HCT116 (cell line): Measurements from ENCODE around the gene TIMM44. TPM values are rescaled to one million over a fixed set of nuclear protein-coding genes. Genes with fewer than 3 reads are reported as not detected.

Experiments used
- ATAC-seq: fragments of 200-7000 bp; cut with Tn5 transposase; 2 replicates; pipeline ENCODE4 v1.9.1; 2020; ENCODE audit warnings: mild to moderate bottlenecking, moderate library complexity
- BruUV-seq: library from RNA; stranded (reverse); fragments of 400-500 nt; replicated peaks from 2 replicates; lab custom pipeline; 2021; lab: Mats Ljungman, UMichigan
- CTCF ChIA-PET: fragments of 300-600 bp; sonication (Branson Sonifier 250); formaldehyde crosslinking; loops from one replicate; lab custom pipeline; 2021; ENCODE audit warnings: antibody characterized with exemption; lab: Charles Lee
- POLR2A ChIA-PET: fragments of 300-600, 350-600 bp; sonication (Branson Sonifier 250); formaldehyde crosslinking; loops from one replicate; lab custom pipeline; 2021; ENCODE audit warnings: antibody characterized with exemption; lab: Charles Lee
- RAD21 ChIA-PET, 2 experiments: fragments of 300-600 bp; sonication (Branson Sonifier 250); formaldehyde crosslinking; loops; one replicate each; lab custom pipeline; 2023; ENCODE audit warnings: low total read pairs in 2 of 2; ENCODE audit not compliant: uncharacterized antibody in 2 of 2, unreplicated experiment in 2 of 2, low non-redundant PET in 1 of 2; lab: Charles Lee
- DNase-seq: peaks from one replicate; pipeline ENCODE4 v3.0.0-alpha.2; 2010; ENCODE audit warnings: low read depth, low spot score
- H2AFZ ChIP-seq: fragments of 200-600 bp; shearing (Covaris generic), sonication (generic); 2 replicates; pipeline ENCODE4 v1.6.1; 2017; ENCODE audit warnings: low read depth, mixed run types, mixed read lengths, antibody characterized with exemption, low read length; ENCODE audit not compliant: poor library complexity, severe bottlenecking
- H3K27ac ChIP-seq: 2 replicates; pipeline ENCODE4 v1.5.1; 2012; ENCODE audit warnings: low read depth, low read length
- H3K27me3 ChIP-seq: fragments of 200-600 bp; sonication (generic); 2 replicates; pipeline ENCODE4 v1.6.1; 2016; ENCODE audit warnings: mixed run types, low read length, mixed read lengths; ENCODE audit not compliant: insufficient read depth
- H3K36me3 ChIP-seq, 2 experiments: fragments of 200-500 bp in 1 of 2; fragments of 200-600 bp in 1 of 2; sonication (Bioruptor generic) in 1 of 2; sonication (generic) in 1 of 2; 2 replicates each; pipeline versions ENCODE4 v1.5.1 to v1.6.1; 2014 to 2016; ENCODE audit warnings: low read length in 2 of 2, inconsistent platforms in 1 of 2, mixed read lengths in 1 of 2, mixed run types in 1 of 2; ENCODE audit not compliant: insufficient read depth in 2 of 2, control insufficient read depth in 1 of 2
- H3K4me1 ChIP-seq, 2 experiments: fragments of 200-600 bp in 1 of 2; sonication (generic) in 1 of 2; 2 replicates each; pipeline versions ENCODE4 v1.5.1 to v1.6.1; 2012 to 2017; ENCODE audit warnings: low read length in 2 of 2, inconsistent platforms in 1 of 2, mild to moderate bottlenecking in 1 of 2, mixed read lengths in 1 of 2, mixed run types in 1 of 2, moderate library complexity in 1 of 2; ENCODE audit not compliant: insufficient read depth in 2 of 2, control insufficient read depth in 1 of 2
- H3K4me2 ChIP-seq: fragments of 200-600 bp; sonication (generic); 2 replicates; pipeline ENCODE4 v1.6.1; 2017; ENCODE audit warnings: mixed run types, low read length, mixed read lengths
- H3K4me3 ChIP-seq, 2 experiments: fragments of 200-600 bp in 1 of 2; sonication (generic) in 1 of 2; replicated peaks in 1 of 2; 2 replicates each; pipeline ENCODE4 v1.5.1; 2011 to 2016; ENCODE audit warnings: low read length in 2 of 2, control low read depth in 1 of 2, low read depth in 1 of 2, mild to moderate bottlenecking in 1 of 2, mixed read lengths in 1 of 2, mixed run types in 1 of 2
- H3K79me2 ChIP-seq: fragments of 200-600 bp; sonication (generic); 2 replicates; pipeline ENCODE4 v1.6.1; 2017; ENCODE audit warnings: mild to moderate bottlenecking, mixed run types, low read length, moderate library complexity, mixed read lengths; ENCODE audit not compliant: insufficient read depth
- H3K9ac ChIP-seq: fragments of 200-600 bp; sonication (generic); 2 replicates; pipeline ENCODE4 v1.6.1; 2016; ENCODE audit warnings: low read length, mixed read lengths
- H3K9me2 ChIP-seq: fragments of 200-600 bp; sonication (generic), shearing (Covaris generic); 2 replicates; pipeline ENCODE4 v1.6.1; 2017; ENCODE audit warnings: mixed run types, mild to moderate bottlenecking, moderate library complexity; ENCODE audit not compliant: insufficient read depth
- H3K9me3 ChIP-seq, 2 experiments: fragments of 200-500 bp in 1 of 2; fragments of 200-600 bp in 1 of 2; sonication (Bioruptor generic) in 1 of 2; sonication (generic) in 1 of 2; 2 replicates each; pipeline ENCODE4 v1.6.1; 2014 to 2017; ENCODE audit warnings: low read length in 2 of 2, mixed read lengths in 2 of 2, inconsistent platforms in 1 of 2, low read depth in 1 of 2, mild to moderate bottlenecking in 1 of 2, mixed run types in 1 of 2, moderate library complexity in 1 of 2; ENCODE audit not compliant: control insufficient read depth in 1 of 2, insufficient read depth in 1 of 2
- H4K20me1 ChIP-seq: fragments of 200-600 bp; sonication (generic), shearing (Covaris generic); 2 replicates; pipeline ENCODE4 v1.6.1; 2017; ENCODE audit warnings: mixed run types, mild to moderate bottlenecking, moderate library complexity; ENCODE audit not compliant: insufficient read depth
- ATF3 ChIP-seq: IDR thresholded peaks from 2 replicates; pipeline ENCODE4 v1.6.1; 2012
- CBX3 ChIP-seq: IDR thresholded peaks from 2 replicates; pipeline ENCODE4 v1.6.1; 2012; ENCODE audit warnings: low read depth
- CEBPB ChIP-seq: IDR thresholded peaks from 2 replicates; pipeline ENCODE4 v1.6.1; 2012; ENCODE audit warnings: low read depth
- CTCF ChIP-seq, 3 experiments: fragments of 200-600 bp in 1 of 3; sonication (generic) in 1 of 3; IDR thresholded peaks in 2 of 3; conservative IDR thresholded peaks in 1 of 3; 2 replicates each; pipeline ENCODE4 v1.5.1; 2012 to 2017; ENCODE audit warnings: low read depth in 2 of 3, low read length in 2 of 3, antibody characterized with exemption in 1 of 3, borderline replicate concordance in 1 of 3, control low read depth in 1 of 3, mild to moderate bottlenecking in 1 of 3, mixed read lengths in 1 of 3, mixed run types in 1 of 3, moderate library complexity in 1 of 3; ENCODE audit not compliant: insufficient read depth in 1 of 3
- ELF1 ChIP-seq: IDR thresholded peaks from 2 replicates; pipeline ENCODE4 v1.6.1; 2012; ENCODE audit warnings: low read depth, borderline replicate concordance
- EZH2phosphoT487 ChIP-seq: fragments of 200-600 bp; IDR thresholded peaks from 2 replicates; pipeline ENCODE4 v1.6.1; 2018; ENCODE audit warnings: antibody characterized with exemption, borderline replicate concordance
- FOSL1 ChIP-seq: IDR thresholded peaks from 2 replicates; pipeline ENCODE4 v1.6.1; 2012; ENCODE audit warnings: low read depth
- JUND ChIP-seq: IDR thresholded peaks from 2 replicates; pipeline ENCODE4 v1.6.1; 2012
- MAX ChIP-seq: IDR thresholded peaks from 2 replicates; pipeline ENCODE4 v1.6.1; 2012
- POLR2A ChIP-seq: IDR thresholded peaks from 2 replicates; pipeline ENCODE4 v1.7.0; 2011; ENCODE audit warnings: borderline replicate concordance; ENCODE audit not compliant: insufficient read depth, insufficient read length; ENCODE audit errors: extremely low read depth
- POLR2AphosphoS5 ChIP-seq: IDR thresholded peaks from 2 replicates; pipeline ENCODE4 v1.6.1; 2011; ENCODE audit warnings: mild to moderate bottlenecking, low read depth, low read length, moderate library complexity
- REST ChIP-seq: IDR thresholded peaks from 2 replicates; pipeline ENCODE4 v1.6.1; 2012; ENCODE audit warnings: low read depth
- SIN3A ChIP-seq: IDR thresholded peaks from 2 replicates; pipeline ENCODE4 v1.6.1; 2012; ENCODE audit warnings: low read depth
- SP1 ChIP-seq: IDR thresholded peaks from 2 replicates; pipeline ENCODE4 v1.6.1; 2012; ENCODE audit warnings: low read depth
- SRF ChIP-seq: IDR thresholded peaks from 2 replicates; pipeline ENCODE4 v1.6.1; 2012; ENCODE audit warnings: low read depth
- YY1 ChIP-seq: IDR thresholded peaks from 2 replicates; pipeline ENCODE4 v1.6.1; 2011; ENCODE audit warnings: low read length, low read depth, moderate library complexity, mild to moderate bottlenecking; ENCODE audit not compliant: insufficient replicate concordance; ENCODE audit errors: extremely low read depth
- ZFX ChIP-seq: fragments of 450-650 bp; IDR thresholded peaks from 2 replicates; pipeline ENCODE4 v1.6.1; 2017
- ZNF274 ChIP-seq: fragments of 200-500 bp; sonication (Bioruptor generic); IDR thresholded peaks from 2 replicates; pipeline ENCODE4 v1.6.1; 2014; ENCODE audit warnings: mild to moderate bottlenecking, low read depth, low read length, inconsistent platforms
- intact Hi-C: fragments of 100-400 bp; cut with micrococcal nuclease; formaldehyde crosslinking; loops from 2 replicates; pipeline ENCODE4 v1.10.0; 2022
- total RNA-seq: library from RNA; stranded (reverse); gene quantifications from one replicate; pipeline ENCODE4 v1.2.1, GENCODE V29; 2021; ENCODE audit not compliant: unreplicated experiment

TIMM44 gene
- total RNA-seq, 1 experiment from 2014 or later, result 136 TPM

- no peak for DNase-seq
- Histone ChIP-seq H3K4me1 (no peaks in the 10 kb centered on the region), H3K79me2 (peaks cover 64% of the 10 kb centered on the region; the same call in 1 of the 2 replicates), H3K27me3 (no peaks in the 10 kb centered on the region), H3K4me2 (no peak overlapping the region), H3K27ac (no peak overlapping the region), H2AFZ (no peak overlapping the region), H3K4me3 (no peak overlapping the region), H4K20me1 (no peaks in the 10 kb centered on the region), H3K9me2 (no peaks in the 10 kb centered on the region), H3K36me3 (peaks cover 35 to 43% of the 10 kb centered on the region in 2 experiments; a peak in 3 of 4 replicates), H3K9ac (no peak overlapping the region), H3K9me3 (no peaks in the 10 kb centered on the region)
- CTCF ChIA-PET, result no interaction called here
- RAD21 ChIA-PET, result no interaction called here
- TF ChIP-seq ZFX, result no peak
- no peak for TF ChIP-seq ELF1
- no peak for TF ChIP-seq CBX3
- TF ChIP-seq CEBPB, result no peak
- TF ChIP-seq CTCF (IDR thresholded peaks at IDR 0.05 in 2 of 3, conservative IDR thresholded peaks at IDR 0.05 in 1 of 3; ENCODE audit: borderline replicate concordance in 1 of 3, insufficient read depth in 1 of 3, low read depth in 2 of 3, low read length in 2 of 3), result no peak
- no peak for TF ChIP-seq ATF3
- TF ChIP-seq YY1, result no peak
- no peak for TF ChIP-seq REST
- no peak for TF ChIP-seq POLR2A
- TF ChIP-seq JUND, result no peak
- TF ChIP-seq MAX, result no peak
- no peak for TF ChIP-seq ZNF274
- no peak for TF ChIP-seq FOSL1
- no peak for TF ChIP-seq POLR2AphosphoS5
- no peak for TF ChIP-seq EZH2phosphoT487
- no peak for TF ChIP-seq SIN3A
- TF ChIP-seq SRF, result no peak
- TF ChIP-seq SP1, result no peak
- no peak for ATAC-seq
- intact Hi-C loops, result no loop called here
- BruUV-seq, result no TSS peak
- POLR2A ChIA-PET, result no interaction called here
Observed at GRCh38 chr19:7978179-7978825, 34.8 kb upstream of the TIMM44 start.
